GM19043 (cell line): ENCODE data around the gene IFITM10.

Experiments used
- ATAC-seq: cut with Tn5 transposase; IDR thresholded peaks from one replicate; pipeline ENCODE4 v1.9.1; 2021; ENCODE audit warnings: low read depth; ENCODE audit not compliant: unreplicated experiment

The IFITM10 gene

DNA sequence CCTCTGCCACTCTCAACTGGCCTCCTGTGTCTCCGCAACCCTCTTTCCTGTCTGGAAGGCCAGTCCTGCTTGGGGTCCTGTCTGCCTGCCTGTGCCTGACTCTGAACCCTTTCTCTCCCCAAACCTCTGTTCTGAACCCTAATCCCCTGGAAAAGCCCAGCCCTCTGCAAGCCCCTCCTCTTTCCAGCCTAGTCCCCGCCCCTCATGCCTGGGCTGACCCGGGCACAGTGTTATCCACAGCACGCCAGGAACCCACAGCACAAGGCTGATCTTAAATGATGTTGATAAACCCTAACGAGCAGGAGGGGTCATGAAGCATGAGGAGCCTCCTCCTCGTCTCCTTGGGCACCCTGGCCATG lies at the start of gene IFITM10:
TSS of gene IFITM10 (minus strand) at position 115 of the 359 bp plus-strand sequence. CDS start 153 bp downstream, outside the sequence.
- no peak for ATAC-seq

DNA sequence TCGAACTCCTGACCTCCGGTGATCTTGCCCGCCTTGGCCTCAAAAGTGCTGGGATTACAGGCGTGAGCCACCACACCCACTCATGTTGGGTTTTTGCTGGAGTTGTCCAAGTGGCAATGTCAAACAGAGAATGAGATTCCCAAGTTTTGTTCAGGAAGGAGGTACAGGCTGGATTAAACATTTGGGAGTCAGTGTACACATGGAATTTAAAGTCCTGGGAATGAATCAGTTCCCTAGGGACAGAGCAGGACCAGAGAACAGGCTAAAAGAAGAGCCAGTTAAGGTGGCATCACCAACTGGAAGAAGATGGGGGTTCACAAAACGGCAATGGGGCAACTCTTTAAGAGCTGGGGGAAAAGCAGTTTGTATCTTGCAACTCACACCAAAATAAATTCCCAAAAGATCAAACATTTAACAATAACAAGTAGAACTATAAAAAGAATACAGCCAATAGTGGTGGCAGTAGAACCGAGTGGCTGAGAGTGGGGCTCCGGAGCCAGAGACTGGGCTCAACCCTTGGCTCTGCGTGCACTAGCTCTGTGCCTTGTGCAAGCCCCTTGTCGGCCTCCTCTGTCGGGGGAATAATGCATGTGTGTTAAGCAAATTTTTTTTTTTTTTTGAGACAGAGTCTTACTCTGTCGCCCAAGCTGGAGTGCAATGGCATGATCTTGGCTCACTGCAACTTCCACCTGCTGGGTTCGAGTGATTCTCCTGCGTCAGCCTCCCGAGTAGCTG lies 47.2 kb upstream of the IFITM10 start:
- ATAC-seq: no peak

DNA sequence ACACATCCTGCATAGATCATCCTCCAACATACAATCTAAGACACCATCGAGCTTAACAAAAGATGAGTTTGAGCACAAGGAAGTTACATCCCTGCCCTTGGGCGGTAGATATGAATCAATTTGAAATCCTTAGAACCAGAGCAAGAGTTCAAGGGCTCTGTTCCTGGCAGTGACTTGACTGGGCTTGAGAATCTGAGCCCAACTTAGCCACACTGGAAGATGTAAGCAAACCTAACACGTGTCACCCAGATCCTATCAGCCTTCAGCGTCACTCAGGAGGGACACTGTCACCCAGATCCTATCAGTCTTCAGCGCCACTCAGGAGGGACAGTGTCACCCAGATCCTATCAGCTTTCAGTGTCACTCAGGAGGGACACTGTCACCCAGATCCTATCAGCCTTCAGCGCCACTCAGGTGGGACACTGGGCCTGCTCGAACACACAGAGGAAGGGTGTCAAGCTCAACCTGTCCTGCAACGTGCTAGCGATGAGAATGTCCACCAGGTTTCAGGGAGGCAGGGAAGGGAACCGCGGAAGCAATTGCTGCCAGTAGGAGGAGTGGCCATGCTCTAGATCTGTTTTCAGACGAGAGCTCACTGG lies 46.1 kb upstream of the IFITM10 start:
- no peak for ATAC-seq

DNA sequence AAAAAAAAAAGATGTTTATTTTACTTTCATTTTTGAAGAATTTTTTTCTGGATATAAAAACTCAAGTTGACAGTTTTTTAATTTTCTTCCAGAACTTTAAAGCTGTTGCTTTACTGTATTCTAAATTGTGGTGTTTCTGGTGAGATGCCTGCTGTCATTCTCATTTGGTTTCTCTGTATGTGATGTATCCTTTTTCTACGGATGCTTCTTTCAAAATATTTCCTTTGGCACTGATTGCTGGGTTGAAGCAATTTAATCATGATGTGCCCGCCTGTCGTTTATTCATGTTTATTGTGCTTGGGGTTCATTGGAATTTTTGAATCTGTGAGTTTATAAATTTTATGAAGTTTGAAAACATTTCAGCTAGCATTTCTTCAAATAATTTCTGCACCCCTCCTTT lies 42.7 kb upstream of the IFITM10 start:
- ATAC-seq: no peak

DNA sequence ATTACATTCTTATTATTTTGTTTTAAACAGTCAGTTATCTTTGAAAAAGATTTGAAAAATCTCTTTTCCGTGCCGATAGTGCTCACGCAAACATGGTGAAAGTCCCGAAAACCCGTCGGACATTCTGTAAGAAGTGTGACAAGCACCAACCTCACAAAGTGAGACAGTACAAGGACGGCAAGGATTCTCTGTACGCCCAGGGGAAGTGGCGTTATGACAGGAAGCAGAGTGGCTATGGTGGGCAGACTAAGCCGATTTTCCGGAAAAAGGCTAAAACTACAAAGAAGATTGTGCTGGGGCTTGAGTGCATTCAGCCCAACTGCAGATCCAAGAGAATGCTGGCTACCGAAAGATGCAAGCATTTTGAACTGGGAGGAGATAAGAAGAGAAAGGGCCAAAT lies 42.1 kb upstream of the IFITM10 start:
- no peak for ATAC-seq

DNA sequence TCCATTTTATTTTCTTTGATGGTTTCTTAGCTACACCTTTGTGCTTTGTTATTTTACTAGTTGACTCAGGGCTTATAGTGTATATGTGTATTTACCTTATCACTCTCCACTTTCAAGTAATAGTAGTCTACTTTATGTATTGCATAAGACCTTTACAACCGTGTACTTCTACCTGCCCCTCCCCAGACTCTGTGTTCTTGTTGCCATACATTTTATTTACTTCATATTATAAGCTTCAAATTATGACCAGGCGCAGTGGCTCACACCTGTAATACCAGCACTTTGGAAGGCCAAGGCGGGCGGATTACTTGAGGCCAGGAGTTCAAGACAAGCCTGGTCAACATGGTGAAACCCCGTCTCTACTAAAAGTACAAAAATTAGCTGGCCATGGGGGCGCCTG lies 41.5 kb upstream of the IFITM10 start:
- no peak for ATAC-seq

DNA sequence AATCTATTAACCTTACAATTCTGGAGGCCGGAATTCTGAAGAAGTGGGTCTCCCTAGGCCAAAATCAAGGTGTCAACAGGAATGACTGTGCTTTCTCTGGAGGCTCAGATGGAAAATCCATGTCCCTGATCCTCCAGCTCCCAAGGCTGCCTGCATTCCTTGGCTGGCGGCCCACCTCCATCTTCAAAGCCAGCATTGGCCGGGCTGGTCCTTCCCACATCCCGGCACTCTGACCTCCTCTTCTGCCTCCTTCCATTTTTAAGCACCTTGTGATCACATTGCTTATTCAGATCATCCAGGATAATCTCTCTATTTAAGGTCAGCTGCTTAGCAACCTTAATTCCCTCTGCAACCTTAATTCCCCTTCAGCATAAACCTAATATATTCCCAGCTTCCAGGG lies 36.1 kb upstream of the IFITM10 start:
- no peak for ATAC-seq

DNA sequence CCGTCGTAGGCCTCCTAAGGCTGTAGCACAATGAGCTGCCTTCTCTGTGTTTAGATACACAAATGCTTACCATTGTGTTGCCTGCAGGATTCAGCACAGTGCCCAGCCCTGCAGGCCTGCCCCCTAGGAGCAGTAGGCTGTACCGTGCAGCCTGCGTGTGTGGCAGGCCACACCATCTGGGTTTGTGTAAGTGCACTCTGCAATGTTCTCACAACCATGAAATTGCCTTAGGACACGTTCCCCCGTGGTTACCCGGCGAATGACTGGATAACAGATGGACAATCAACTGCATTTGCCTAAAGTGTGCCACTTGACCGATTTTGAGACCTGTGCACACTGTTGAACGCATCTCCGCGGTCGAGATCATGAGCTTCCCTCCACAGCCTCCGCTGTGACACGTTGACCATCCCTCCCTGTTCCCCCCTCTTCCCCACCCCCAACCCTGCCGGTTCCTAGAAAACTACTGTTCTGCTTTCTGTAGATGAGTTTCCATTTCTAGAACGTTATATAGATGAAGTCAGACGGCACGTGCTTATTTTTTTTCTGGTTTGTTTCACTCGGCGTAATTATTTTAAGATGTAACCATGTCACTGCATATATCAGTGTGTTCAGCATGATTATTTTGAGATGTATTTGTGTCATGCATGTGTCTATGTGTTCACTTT lies 35.5 kb upstream of the IFITM10 start:
- no peak for ATAC-seq

DNA sequence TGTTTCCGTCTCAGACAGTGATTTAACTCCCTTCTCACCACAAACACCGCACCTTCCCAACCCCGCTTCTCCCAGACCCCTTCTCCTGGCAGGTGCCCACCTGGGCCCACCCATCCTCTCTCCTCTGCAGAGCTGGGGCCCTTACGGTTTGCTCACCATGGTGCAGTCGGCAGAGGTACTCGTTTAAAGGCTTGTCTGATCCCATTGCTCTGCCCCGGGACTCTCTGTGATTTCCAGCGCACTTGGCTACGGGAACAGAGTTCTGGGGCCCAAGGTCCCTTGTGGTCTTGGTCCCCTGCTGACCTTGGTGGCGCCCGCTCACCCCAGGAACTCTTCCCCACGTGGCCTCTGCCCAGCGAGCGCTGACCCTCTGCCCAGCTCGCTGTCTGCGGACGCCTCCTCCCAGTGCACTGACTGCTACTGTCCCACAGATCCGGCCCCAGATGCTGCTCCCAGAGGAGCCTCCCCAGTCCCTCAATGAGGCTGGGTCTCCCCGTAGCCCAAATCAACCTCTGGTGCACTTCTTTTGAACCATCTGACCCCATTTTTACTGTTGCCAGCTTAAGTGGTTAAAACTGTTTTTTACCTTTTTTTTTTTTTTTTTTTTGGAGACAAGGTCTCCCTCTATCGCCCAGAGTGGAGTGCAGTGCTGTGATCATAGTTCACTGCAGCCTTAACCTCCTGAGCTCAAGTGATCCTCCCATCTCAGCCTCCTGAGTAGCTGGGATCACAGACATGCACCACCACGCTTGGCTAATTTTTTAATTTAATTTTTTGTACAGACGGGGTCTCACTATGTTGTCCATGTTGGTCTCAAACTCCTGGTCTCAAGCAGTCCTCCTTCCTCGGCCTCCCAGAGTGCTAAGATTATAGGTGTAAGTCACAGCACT lies 34.6 kb upstream of the IFITM10 start:
- ATAC-seq: no peak

DNA sequence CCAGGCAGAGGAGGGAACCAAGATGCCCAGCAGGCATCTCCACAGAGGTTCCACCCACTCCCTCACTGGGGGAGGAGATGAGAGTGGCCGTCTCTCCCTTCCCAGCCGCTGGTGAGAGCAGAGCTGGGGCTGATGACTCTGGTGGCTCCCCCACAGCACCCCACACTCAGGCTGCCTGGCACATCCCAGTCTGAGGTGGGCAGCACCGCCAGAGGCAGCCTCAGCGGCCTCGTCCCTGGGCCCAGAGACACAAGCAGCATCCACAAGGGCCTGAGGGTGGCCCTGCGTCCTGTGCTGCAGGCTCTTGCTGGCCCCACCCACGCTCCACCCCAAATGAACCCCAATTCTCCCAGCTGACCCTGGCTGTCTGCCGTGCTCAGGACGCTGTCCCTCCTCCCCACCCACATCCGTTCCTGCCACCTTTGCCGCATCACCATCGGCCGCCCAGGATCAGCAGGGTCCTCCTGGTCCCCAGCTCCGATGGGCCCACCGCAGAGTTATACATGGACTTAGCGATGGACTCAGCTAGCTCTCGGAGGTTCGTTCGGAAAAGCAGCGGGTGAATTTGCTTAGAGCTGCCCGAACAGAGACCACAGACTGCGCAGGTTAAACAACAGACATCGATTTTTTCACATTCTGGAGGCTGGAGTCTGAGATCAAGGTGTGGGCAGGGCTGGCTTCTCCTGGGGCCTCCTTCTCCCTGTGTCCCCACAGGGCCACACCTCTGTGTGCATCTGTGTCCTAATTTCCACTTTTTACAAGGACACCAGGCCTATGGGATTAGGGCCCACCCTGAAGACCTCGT lies 33.5 kb upstream of the IFITM10 start:
- ATAC-seq: no peak

DNA sequence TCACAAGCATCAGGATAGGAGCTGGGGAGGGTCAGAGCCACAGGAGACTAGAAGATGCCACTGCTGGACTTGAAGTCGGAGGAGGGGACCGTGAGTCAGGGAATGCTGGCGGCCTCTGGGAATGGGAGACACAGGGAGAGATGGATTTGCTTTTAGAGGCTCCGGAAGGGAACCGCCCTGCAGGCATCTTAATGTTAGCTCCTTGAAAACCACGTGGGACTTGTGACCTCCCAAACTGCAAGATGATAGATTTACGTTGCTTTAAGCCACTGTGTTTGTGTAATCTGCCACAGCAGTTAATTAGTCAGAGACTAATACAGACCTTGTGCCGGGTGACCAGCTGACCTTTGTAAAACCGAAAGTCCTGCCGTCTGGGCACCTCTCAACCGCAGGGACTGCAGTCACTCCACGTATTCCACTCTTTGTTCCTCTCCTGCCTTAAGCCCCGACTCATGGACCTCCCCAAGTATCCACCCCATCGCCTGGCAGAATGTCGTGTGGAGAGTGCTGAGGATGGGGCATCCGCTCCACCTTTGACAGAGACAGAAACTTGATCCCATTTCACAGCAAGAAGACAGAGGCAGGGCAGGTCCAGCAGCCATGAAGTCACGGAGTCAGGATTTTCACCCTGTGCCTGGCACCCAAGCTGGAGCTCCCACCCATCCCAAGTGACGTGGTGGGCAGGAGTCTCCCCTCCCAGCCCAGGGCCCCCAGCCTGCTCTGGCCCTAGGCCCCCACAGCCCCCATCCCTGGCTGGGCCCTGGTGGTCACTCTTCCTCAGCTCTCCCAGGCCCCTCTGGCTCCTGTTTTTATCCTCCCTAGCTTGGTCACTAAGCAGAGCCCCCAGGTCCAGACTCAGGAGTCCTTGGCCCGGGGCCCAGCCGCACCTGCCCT lies 32.7 kb upstream of the IFITM10 start:
- no peak for ATAC-seq

DNA sequence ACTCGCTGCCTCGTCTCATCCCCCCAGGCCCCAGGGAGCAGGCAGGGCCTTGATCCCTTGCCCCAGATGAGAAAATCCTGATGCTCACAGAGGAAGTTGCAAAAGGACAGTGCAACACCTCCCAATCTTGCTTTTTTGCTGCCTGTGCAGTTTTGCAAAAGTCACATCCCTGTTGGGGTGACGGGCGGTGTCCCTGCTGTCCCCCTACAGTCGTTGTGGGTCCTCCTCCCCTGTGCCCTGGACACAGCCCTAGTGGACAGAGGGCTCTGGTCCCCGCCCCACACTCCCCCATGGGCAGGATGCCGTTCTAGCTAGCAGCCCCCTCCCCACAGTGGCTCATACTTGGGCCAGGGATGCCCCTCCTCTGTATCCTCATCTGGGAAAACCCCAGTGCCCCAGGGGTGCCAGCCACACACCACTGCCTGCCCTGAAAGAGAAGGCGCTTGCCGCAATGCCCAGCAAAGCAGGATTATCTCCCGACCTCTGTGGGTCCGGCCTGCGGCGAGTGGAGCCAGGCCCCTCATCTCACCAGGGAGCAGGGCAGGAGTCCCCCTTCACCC lies 31.7 kb upstream of the IFITM10 start:
- no peak for ATAC-seq

DNA sequence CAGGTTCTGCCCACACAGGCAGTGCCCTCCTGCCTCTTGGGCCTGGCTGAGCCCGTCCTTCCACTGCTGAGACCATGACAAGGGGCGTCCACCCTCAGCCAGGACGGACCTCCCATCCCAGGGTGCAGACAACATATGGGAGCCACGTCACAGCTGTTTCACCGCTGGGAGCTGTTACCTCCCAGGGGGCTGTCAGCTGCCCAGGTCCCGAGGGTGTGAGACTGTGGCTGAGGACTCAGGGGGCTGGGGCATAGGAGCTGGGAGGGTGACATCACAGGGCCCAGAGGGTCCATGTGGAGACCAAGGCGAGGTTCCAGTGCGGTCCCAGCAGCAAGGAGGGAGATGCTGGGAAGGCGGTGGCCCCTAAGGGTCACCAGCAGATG lies 31.2 kb upstream of the IFITM10 start:
- ATAC-seq: no peak

DNA sequence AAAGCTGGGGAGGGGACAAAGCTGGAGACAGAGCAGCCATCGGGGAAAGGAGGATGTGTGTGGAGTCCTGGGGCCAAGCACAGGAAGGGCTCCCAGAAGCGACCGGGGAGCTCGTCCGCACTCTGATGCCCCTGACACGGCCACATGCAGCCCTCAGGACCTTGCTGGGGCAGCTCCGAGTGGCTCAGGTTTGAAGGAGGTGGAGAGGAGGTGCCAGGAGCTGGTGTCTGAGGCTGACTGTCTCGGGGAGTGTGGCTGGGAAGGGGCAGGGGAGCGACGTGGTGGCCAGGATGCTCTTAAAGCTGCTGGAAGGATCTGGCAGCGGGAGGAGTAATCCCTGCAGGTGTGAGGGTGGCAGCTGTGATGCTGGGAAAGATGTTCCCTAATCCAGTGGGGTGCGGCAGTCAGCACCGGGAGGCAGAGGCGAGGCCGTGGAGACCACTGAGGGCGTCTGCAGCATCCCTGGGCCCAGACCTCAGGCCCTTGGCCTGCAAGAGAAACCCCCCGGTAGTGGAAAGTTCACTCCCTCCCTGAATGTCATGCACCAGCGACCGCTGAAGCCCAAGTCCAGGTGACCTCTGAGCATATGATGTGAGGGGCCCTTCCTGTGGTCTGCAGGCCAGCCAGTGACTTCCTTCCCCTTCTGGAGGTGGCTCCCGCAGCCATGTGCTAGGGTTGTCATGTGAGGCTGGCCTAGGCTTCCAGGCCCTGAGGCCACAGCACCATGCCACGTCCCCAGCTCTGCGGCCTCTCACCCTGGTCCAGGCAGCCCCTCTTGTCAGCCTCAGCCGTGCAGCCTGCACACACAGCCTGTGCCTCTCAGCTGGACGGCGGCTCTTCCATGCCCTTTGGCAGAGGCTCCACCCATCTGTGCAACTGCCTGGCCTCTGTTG lies 30.6 kb upstream of the IFITM10 start:
- no peak for ATAC-seq

DNA sequence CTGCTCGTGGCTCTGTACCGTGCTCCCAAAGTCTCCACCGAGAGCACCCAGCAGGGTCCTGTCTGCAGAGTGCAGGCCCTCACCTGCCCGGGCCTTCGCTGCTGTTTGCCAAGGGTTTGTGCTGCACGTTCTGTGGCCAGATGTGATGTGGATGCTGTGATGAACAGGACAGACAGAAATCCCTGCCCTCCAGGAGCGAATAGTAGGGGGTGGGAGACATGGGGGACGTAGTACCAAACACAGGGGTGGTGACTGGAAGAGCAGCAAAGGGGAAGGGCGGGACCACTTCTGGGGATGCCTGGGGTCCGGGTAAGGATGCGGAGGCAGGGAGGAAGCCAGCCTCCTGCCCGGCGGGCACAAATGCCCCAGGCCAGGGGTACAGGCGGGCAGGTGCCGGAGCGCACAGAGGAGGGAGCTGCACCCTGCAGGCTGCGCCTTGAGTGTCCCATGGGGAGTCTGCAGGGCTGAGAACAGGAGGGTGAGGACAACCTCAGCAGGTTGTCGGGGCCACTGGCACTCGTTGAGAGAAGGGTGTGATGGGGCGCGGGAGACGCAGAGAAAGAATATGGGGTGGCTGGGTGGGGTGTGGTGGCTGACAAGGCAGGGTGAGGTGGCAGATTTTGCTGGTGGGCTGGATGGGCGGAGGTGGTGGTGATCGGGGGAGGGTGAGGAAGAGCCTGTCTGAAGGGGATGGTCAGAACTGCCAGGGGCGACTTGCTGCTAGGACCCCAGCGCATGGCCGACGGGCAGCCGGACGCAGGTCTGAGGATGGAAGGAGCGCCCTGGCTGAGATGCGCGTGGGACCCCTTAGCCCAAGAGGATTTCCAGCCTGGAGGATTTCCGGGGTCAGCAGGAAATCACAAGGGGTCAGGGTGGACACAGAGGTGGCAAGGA lies 29.7 kb upstream of the IFITM10 start:
- ATAC-seq: no peak

DNA sequence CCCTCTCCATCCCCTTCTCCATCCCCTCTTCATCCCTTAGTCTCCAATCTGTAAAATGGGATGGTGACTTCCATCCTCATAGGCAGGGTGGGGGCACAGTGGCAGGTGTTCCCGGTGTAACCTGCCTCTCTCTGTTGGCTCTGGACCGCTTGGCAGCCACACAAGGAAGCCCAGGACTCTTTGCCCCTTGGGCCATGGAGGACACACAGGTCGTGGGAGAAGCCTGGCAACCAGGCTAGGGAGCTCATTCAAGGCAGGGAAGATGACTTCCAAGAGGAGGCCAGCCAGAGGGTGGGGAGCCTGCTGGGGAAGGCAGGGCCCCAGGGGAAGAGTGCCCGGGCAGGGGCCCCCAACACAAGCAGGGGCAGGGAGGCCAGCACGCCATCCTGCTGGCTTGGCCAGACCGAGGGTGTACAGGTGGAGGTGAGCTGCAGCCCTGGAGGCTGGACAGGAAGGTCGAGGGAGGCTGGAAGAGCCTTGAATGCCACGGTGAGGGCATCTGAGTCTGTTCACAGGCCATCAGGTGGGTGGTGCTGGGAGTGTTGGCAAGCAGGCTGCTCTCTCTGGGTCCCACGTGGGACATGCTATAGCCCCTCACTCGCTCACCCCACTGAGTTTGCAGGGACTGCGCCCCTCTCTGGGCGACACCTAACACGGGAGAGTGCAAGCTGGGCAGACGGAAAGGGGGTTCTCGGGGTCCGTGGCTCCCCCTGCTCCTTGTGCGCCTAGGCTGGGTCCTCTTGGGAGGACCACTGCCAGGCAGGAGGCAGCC lies 28.8 kb upstream of the IFITM10 start:
- ATAC-seq: no peak
